22Rv1 (cell line): ENCODE results near the gene GRM1.

Experiments used
- CTCF ChIP-seq: fragments of 450-650 bp; IDR thresholded peaks from 2 replicates; pipeline ENCODE4 v1.5.1; 2017; ENCODE audit warnings: mild to moderate bottlenecking
- ZFX ChIP-seq: fragments of 450-650 bp; IDR thresholded peaks from 2 replicates; pipeline ENCODE4 v1.6.1; 2017; ENCODE audit warnings: antibody characterized with exemption, borderline replicate concordance

GRCh38 chr6:146169872-146170271 lies 141.0 kb downstream of the GRM1 start:
- TF ChIP-seq CTCF, result no peak
- no peak for TF ChIP-seq ZFX
